HG02938 (cell line): ENCODE results near the gene LRP11.
"Not testable (repeated sequence)": the region's sequence is repeated elsewhere in the genome, so short reads cannot be mapped to it uniquely, and the experiment has no call there.

Experiments used
- ATAC-seq: cut with Tn5 transposase; IDR thresholded peaks from one replicate; pipeline ENCODE4 v1.9.1; 2021; ENCODE audit warnings: mild to moderate bottlenecking, moderate library complexity; ENCODE audit not compliant: unreplicated experiment

LRP11 gene

GRCh38 chr6:149898966-149899365, 34.8 kb upstream of the LRP11 start:
- no peak for ATAC-seq

- no peak for ATAC-seq
These were observed 33.9 kb upstream of the LRP11 start, which contains the start of gene RAET1E for GRCh38 chr6:149897855-149898744. Gene RAET1E, minus strand, starts transcription at chr6:149898113. Its CDS starts 7,212 bp downstream, at chr6:149890901.

- no peak for ATAC-seq
These were observed 33.0 kb upstream of the LRP11 start for GRCh38 chr6:149897015-149897697.

DNA sequence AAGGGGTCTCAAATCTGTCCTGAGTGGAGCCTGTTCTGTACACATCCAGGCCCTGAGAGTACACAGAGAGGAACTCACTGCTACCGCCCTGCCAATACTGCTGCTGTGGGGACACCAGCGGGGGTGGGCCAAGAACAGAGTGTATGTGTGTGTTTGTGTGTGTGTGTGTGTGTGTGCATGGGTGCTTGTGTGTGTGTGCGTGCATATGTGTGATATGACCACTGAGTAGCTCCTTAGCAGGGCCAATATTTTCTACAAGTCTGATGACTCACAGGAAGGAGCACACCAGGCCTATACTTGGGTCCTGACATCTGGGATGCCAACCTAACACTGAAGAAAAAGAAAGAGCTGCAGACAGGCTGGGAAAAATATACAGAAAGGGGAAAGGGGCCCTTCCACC, 32.3 kb upstream of the LRP11 start:
- ATAC-seq = no peak

DNA sequence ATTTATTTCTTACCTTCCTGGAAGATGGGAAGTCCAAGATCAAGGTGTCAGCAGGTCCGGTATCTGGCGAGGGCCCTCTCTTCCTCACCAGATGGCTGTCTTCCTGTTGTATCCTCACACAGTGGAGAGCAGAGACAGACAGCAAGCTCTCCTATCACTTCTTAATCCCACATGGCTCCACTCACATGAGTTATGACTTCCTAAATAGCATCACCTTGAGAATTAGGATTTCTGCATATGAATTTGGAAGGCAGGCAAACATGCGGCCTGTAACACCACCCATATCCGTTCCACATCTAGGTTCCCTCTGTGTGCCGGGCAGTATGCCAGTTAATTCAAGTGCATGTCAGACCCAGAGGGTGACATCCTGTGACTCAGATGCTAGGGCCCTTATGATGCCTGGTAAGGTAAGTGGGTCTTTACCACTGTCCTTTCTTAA, 31.7 kb upstream of the LRP11 start:
- no peak for ATAC-seq

GRCh38 chr6:149895048-149895590, 31.0 kb upstream of the LRP11 start:
- ATAC-seq = no peak

DNA sequence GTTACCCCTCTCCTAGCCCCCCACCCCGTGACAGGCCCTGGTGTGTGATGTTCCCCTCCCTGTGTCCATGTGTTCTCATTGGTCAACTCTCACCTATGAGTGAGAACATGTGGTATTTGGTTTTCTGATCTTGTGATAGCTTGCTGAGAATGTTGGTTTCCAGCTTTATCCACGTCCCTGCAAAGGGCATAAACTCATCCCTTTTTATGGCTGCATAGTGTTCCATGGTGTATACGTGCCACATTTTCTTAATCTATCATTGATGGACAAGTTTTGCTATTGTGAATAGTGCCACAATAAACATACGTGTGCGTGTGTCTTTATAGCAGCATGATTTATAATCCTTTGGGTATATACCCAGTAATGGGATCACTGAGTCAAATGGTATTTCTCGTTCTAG, 27.7 kb upstream of the LRP11 start:
- ATAC-seq = not testable (repeated sequence)

GRCh38 chr6:149891259-149891658, 27.1 kb upstream of the LRP11 start:
- ATAC-seq = no peak

DNA sequence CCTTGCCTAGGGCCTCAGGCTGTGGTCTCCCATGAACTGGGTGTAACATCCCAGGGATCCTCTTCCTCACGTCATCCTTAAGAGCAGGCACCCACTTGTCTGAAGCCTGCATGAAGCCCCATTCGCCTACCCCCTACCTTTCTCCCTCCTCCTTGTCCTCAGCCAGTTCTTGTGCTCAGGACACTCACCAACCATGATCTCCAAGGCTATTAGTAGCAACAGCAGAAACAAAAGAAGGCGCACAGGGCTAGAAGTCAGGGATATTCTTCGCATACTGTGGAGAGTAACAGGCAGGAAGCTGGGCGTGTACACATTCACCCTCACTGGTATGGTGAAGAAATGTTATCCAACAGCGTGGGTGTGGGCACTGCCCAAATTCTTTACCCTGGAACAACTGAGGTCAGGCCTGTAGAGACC, 26.5 kb upstream of the LRP11 start:
- ATAC-seq = no peak

DNA sequence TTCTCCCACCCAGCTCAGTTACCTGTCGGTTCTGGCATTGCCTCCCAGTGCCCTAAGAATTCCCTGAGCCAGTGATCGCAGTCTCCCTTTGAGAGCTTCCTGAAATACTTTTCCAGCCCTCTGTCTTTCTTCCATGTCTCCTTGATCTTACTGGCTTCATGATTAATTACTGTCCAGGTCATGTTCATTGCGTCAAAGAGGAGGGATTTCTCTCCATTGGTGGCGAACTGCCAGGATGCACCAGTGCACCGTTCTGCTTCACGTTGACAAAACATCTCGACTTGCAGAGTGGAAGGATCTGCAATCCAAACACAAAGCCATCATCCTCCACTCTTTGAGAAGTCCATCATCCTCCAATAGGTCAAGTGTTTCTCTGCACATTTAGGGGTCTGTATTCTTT, 25.2 kb upstream of the LRP11 start:
- no peak for ATAC-seq

DNA sequence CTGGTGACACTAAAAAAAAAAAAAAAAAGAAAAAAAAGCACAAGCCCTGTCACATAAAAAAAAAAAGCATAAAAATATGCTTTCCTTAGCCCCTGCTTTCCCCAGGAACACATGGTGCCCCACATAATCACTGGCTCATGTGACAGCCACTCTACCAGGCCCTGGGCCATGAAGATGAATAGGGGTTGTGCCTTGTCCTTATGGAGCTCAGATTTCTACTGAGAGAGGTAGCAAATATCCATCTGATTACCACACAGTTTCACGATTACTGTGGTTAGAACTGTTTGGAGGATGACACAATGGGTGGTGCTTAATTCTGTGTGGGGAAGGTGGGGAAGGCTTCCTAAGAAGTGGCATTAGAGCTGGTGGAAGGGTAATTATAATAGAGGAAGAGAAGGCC, 24.5 kb upstream of the LRP11 start:
- no peak for ATAC-seq

DNA sequence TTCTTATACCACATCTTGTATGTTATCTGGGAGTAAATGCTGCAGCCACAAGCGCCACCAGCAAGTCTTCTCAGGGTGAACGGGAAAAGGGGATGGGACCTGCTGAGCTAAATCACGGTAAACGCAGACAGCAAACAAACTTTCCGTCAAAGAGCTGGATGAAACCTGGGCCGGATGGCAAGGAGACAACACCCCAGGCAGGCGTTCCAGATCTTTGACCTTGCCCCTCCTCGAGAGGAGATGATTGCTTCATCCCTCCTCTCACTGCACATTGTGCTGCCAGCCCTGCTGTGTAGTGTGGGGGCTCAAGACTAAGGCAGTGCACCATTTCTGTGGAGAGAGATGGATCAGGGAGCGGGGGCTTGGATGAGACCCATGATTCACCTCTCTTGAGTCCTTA, 23.9 kb upstream of the LRP11 start:
- no peak for ATAC-seq

- ATAC-seq = no peak
These were observed 23.2 kb upstream of the LRP11 start for GRCh38 chr6:149887343-149887742.

GRCh38 chr6:149885888-149886287, 21.7 kb upstream of the LRP11 start:
- no peak for ATAC-seq

- no peak for ATAC-seq
These were observed 20.5 kb upstream of the LRP11 start for GRCh38 chr6:149884617-149885016.

DNA sequence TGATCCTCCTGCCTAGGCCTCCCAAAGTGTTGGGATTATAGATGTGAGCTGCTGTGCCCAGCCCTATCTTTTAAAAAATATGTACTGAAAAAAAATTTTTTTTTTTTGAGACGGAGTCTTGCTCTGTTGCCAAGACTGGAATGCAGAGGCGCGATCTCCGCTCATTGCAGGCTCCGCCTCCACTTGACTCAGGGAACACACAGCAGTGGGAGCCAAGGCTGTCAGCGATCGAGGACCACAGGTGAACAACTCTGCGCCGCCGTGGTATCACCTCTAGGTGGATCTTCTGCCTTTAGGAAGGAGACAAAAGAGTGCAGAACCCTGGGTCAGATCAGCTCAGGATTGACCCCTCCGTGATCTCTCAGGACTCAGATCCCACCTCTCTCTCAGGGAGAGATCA, 20.1 kb upstream of the LRP11 start:
- ATAC-seq = no peak

- no peak for ATAC-seq
These were observed 17.7 kb upstream of the LRP11 start for GRCh38 chr6:149881860-149882259.

- ATAC-seq = no peak
These were observed 17.1 kb upstream of the LRP11 start for GRCh38 chr6:149881066-149881766.

- ATAC-seq = no peak
These were observed 13.5 kb upstream of the LRP11 start for GRCh38 chr6:149877659-149878058.

DNA sequence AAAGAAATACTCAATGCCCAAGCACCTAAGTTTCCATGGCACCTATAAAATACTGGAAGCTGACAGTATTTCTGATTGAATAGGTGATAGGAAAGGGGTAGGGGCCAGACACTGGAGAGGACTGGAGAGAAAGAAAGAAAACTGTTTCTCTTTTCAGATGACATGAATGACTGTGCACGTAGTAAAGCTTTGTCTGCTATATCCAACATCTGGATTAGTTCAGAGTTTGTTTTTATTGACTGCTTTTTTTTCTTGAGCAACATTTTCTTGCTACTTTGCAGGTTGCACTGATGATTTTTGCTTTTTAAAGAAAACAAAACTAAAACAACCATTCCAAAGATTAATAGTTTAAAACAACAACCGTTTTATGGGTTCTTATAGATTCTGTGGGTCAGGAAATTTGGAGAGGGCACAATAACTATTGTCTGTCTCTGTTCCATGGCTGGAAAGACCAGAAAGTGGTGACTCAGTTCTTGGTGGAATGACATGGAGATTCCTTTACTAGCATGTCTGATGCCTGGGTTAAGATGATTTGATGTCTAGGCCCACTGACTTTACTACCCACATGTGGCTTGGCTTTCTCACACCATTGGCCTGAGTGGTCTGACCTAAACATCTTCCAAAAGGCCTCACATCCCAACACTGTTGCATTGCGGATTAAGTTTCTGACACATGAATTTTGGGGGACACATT, 12.2 kb upstream of the LRP11 start:
- no peak for ATAC-seq

DNA sequence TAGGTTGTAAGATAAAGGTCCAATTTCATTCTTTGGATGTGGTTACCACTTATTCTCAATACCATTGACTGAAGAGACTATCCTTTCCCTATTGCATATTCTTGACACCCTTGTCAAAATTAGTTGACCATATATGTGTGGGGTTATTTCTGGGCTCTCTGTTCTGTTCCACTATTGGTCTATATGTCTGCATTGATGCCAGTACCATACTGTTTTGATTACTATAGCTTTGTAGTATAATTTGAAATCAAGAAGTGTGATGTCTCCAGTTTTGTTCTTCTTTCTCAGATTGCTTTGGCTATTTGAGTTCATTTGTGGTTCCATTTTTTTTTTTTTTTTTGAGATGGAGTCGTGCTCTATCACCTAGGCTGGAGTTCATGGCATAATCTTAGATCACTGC, 8.1 kb upstream of the LRP11 start:
- ATAC-seq = no peak
